Gastroesophageal sphincter (tissue), 4 donors: ENCODE data around the gene AP2B1. TPM values are rescaled to one million over a fixed set of nuclear protein-coding genes. Genes with fewer than 3 reads are reported as not detected.

ENCODE experiments used
- ATAC-seq: fragments of 150-250 bp; one replicate; pipeline ENCODE4 v1.9.1; 2016; ENCODE audit warnings: mild to moderate bottlenecking, moderate library complexity
- H3K27ac ChIP-seq, 4 donors: fragments of 200-600 bp; sonication (generic) in 3 of 4; 1 replicate in 3 of 4; 2 replicates in 1 of 4; pipeline ENCODE4 v1.5.1; 2016 to 2019
- H3K27me3 ChIP-seq: fragments of 200-600 bp; sonication (generic); one replicate; pipeline ENCODE4 v1.5.1; 2019
- H3K36me3 ChIP-seq, 2 donors: fragments of 200-600 bp; sonication (generic); one replicate each; pipeline ENCODE4 v1.5.1; 2019; ENCODE audit warnings: control low read depth in 1 of 2
- H3K4me1 ChIP-seq, 3 donors: fragments of 200-600 bp; sonication (generic); 1 replicate in 2 of 3; 2 replicates in 1 of 3; pipeline ENCODE4 v1.5.1; 2016 to 2019; ENCODE audit warnings: control low read depth in 2 of 3
- H3K4me3 ChIP-seq, 2 donors: fragments of 200-600 bp; sonication (generic); one replicate each; pipeline ENCODE4 v1.5.1; 2019; ENCODE audit warnings: mild to moderate bottlenecking in 1 of 2, moderate library complexity in 1 of 2
- H3K9me3 ChIP-seq, 3 donors: fragments of 200-600 bp; sonication (generic); one replicate each; pipeline ENCODE4 v1.5.1; 2017 to 2019; ENCODE audit warnings: control low read depth in 2 of 3
- CTCF ChIP-seq, 4 experiments: fragments of 200-600 bp in 2 of 4; fragments of 450-650 bp in 2 of 4; sonication (generic) in 1 of 4; IDR thresholded peaks; one replicate each; pipeline ENCODE4 v1.5.1; 2017 to 2019; ENCODE audit warnings: antibody characterized with exemption in 4 of 4, mild to moderate bottlenecking in 2 of 4, moderate library complexity in 2 of 4
- EP300 ChIP-seq: sonication (generic); formaldehyde crosslinking; IDR thresholded peaks from one replicate; pipeline ENCODE4 v1.6.1; 2017; ENCODE audit warnings: antibody characterized with exemption, mild to moderate bottlenecking
- POLR2A ChIP-seq, 2 donors: fragments of 450-650 bp; IDR thresholded peaks; one replicate each; pipeline ENCODE4 v1.6.1; 2017; ENCODE audit warnings: antibody characterized with exemption in 2 of 2, mild to moderate bottlenecking in 2 of 2, moderate library complexity in 1 of 2
- POLR2AphosphoS5 ChIP-seq: sonication (generic); formaldehyde crosslinking; IDR thresholded peaks from one replicate; pipeline ENCODE4 v1.6.1; 2017; ENCODE audit warnings: antibody characterized with exemption
- WGBS, 2 donors: methylation state at CpG; one replicate each; pipeline ENCODE4 v1.1.5; 2018; ENCODE audit warnings: low coverage in 1 of 2; 5-methylcytosine and 5-hydroxymethylcytosine counted together
- total RNA-seq, 4 donors: library from RNA; depleted of rRNA; stranded (reverse); fragments of >200 nt; gene quantifications; one replicate each; pipeline ENCODE4 v1.1.0, GENCODE V29; 2016

The AP2B1 gene
- total RNA-seq, 4 donors from 2014 or later, result 104 to 383 (median 185) TPM

- no peak for TF ChIP-seq EP300
- no peak for TF ChIP-seq POLR2AphosphoS5
- no peak for TF ChIP-seq POLR2A (IDR thresholded peaks at IDR 0.05)
- no peak for TF ChIP-seq CTCF (IDR thresholded peaks at IDR 0.05)
- no peak for ATAC-seq
- H3K4me1 ChIP-seq, result no peaks in the 10 kb centered on the region
- H3K4me3 ChIP-seq, result no peak overlapping the region
- no peak overlapping the region for H3K27ac ChIP-seq
- 94 to 95% methylated on average over 2 of the region's 2 CpGs for WGBS, 2 donors
- H3K27me3 ChIP-seq, result no peaks in the 10 kb centered on the region
- H3K9me3 ChIP-seq, result no peaks in the 10 kb centered on the region
- H3K36me3 ChIP-seq, result peaks cover 0 to 74% of the 10 kb centered on the region in 2 donors
These were observed 78.5 kb downstream of the AP2B1 start for GRCh38 chr17:35665662-35666061.

- peaks cover 0 to 74% of the 10 kb centered on the region in 2 donors for H3K36me3 ChIP-seq
- ATAC-seq, result no peak
- no peak for TF ChIP-seq POLR2A (IDR thresholded peaks at IDR 0.05)
These were observed 78.9 kb downstream of the AP2B1 start for GRCh38 chr17:35666070-35666469.

GRCh38 chr17:35666967-35667532, 79.9 kb downstream of the AP2B1 start:
- Histone ChIP-seq H3K36me3 (peaks cover 3 to 81% of the 10 kb centered on the region in 2 donors), H3K4me1 (no peaks in the 10 kb centered on the region), H3K27ac (no peak overlapping the region), H3K4me3 (no peak overlapping the region), H3K9me3 (no peaks in the 10 kb centered on the region), H3K27me3 (no peaks in the 10 kb centered on the region)
- TF ChIP-seq EP300, result no peak
- no peak for TF ChIP-seq CTCF (IDR thresholded peaks at IDR 0.05)
- TF ChIP-seq POLR2AphosphoS5, result no peak
- TF ChIP-seq POLR2A (IDR thresholded peaks at IDR 0.05), result no peak
- 79 to 88% methylated on average over 2 of the region's 2 CpGs for WGBS, 2 donors
- ATAC-seq, result no peak

More at GRCh38 chr17:35666070-35666469, 78.9 kb downstream of the AP2B1 start:
- no peak overlapping the region for H3K4me3 ChIP-seq
- H3K27ac ChIP-seq, result no peak overlapping the region
- no peaks in the 10 kb centered on the region for H3K9me3 ChIP-seq
- 42 to 44% methylated on average over 2 of the region's 2 CpGs for WGBS, 2 donors
- no peaks in the 10 kb centered on the region for H3K27me3 ChIP-seq
- no peaks in the 10 kb centered on the region for H3K4me1 ChIP-seq

GRCh38 chr17:35668802-35669201, 81.7 kb downstream of the AP2B1 start:
- Histone ChIP-seq H3K27ac (no peak overlapping the region), H3K4me3 (no peak overlapping the region), H3K4me1 (no peaks in the 10 kb centered on the region), H3K27me3 (no peaks in the 10 kb centered on the region), H3K9me3 (no peaks in the 10 kb centered on the region), H3K36me3 (peaks cover 3 to 81% of the 10 kb centered on the region in 2 donors)
- 79% methylated on average over 4 of the region's 4 CpGs; no CpG with 5 or more reads in 1 of the 2 donors for WGBS, 2 donors
- TF ChIP-seq EP300, result no peak
- no peak for TF ChIP-seq POLR2A (IDR thresholded peaks at IDR 0.05)
- no peak for TF ChIP-seq CTCF (IDR thresholded peaks at IDR 0.05)
- ATAC-seq, result no peak

GRCh38 chr17:35674552-35674951, 87.4 kb downstream of the AP2B1 start:
- no peaks in the 10 kb centered on the region for H3K27me3 ChIP-seq
- no peak overlapping the region for H3K27ac ChIP-seq
- no peak for TF ChIP-seq EP300
- TF ChIP-seq CTCF (IDR thresholded peaks at IDR 0.05), result no peak
- no peak for TF ChIP-seq POLR2AphosphoS5
- TF ChIP-seq POLR2A (IDR thresholded peaks at IDR 0.05), result no peak
- no peak for ATAC-seq
- no peak overlapping the region for H3K4me3 ChIP-seq
- H3K9me3 ChIP-seq, result no peaks in the 10 kb centered on the region
- H3K36me3 ChIP-seq, result peaks cover 3 to 85% of the 10 kb centered on the region in 2 donors
- H3K4me1 ChIP-seq, result no peaks in the 10 kb centered on the region
- 88 to 97% methylated on average over 2 to 5 of the region's 5 CpGs for WGBS, 2 donors
